ENCODE data around the gene ABHD16B.

DNA sequence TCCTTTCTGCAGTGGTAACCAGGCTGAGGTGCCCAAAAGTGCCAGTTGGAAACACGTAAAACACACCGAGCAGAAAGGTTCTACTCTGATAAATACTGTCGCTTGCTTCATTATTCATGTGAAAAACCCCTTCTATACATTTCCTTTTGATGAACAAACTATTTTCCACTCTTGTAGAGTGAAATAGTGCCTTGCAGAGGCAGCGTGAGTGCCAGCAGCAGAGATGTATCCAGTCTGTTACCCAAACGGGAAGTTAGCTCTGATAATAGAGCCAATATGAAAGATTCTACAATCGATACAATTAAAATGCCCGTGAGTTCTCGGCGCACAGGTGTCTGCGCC, 31.7 kb upstream of the ABHD16B start:
- TF ChIP-seq, protein P1, sequence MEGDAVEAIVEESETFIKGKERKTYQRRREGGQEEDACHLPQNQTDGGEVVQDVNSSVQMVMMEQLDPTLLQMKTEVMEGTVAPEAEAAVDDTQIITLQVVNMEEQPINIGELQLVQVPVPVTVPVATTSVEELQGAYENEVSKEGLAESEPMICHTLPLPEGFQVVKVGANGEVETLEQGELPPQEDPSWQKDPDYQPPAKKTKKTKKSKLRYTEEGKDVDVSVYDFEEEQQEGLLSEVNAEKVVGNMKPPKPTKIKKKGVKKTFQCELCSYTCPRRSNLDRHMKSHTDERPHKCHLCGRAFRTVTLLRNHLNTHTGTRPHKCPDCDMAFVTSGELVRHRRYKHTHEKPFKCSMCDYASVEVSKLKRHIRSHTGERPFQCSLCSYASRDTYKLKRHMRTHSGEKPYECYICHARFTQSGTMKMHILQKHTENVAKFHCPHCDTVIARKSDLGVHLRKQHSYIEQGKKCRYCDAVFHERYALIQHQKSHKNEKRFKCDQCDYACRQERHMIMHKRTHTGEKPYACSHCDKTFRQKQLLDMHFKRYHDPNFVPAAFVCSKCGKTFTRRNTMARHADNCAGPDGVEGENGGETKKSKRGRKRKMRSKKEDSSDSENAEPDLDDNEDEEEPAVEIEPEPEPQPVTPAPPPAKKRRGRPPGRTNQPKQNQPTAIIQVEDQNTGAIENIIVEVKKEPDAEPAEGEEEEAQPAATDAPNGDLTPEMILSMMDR (IDR thresholded peaks at IDR 0.05) = no peak
- no peak for TF ChIP-seq POLR2A (IDR thresholded peaks at IDR 0.05)
